ENCODE measurements around the gene NOS1.

NOS1 gene

GRCh38 chr12:117166107-117166506 is 195.3 kb downstream of the NOS1 start:
- H3K27me3 ChIP-seq (ENCODE audit: control insufficient read depth in 1 of 2, insufficient read depth in 1 of 2, low read length in 2 of 2), result no peaks in the 10 kb centered on the region
- H3K14ac ChIP-seq (ENCODE audit: low read length in 2 of 2), result no peak overlapping the region
- H3K4ac ChIP-seq (ENCODE audit: low read depth in 1 of 2, low read length in 2 of 2), result no peak overlapping the region
- H2BK12ac ChIP-seq (ENCODE audit: low read length in 2 of 2), result no peak overlapping the region
- H2BK5ac ChIP-seq (ENCODE audit: low read depth, low read length, poor library complexity, severe bottlenecking), result no peak overlapping the region
- peaks cover 33% of the 10 kb centered on the region for H3K79me1 ChIP-seq (replicated peaks; ENCODE audit: low read length, poor library complexity, severe bottlenecking)
- no peak overlapping the region for H2AK5ac ChIP-seq (ENCODE audit: low read length, severe bottlenecking)
- H2AFZ ChIP-seq (ENCODE audit: low read depth, low read length), result no peak overlapping the region
- no peaks in the 10 kb centered on the region for H3K9me3 ChIP-seq (ENCODE audit: control insufficient read depth, low read length)
- H4K8ac ChIP-seq (ENCODE audit: low read length), result no peak overlapping the region
- no peak overlapping the region for H3K27ac ChIP-seq (ENCODE audit: low read length, poor library complexity, severe bottlenecking)
- H3K36me3 ChIP-seq (ENCODE audit: control insufficient read depth in 1 of 2, insufficient read depth in 2 of 2, low read depth in 1 of 2, low read length in 2 of 2), result peaks cover 55 to 84% of the 10 kb centered on the region in 2 experiments
- no peak for DNase-seq
- H3K4me2 ChIP-seq (ENCODE audit: low read length, poor library complexity, severe bottlenecking), result no peak overlapping the region
- H4K91ac ChIP-seq (ENCODE audit: low read length), result no peak overlapping the region
- no peak overlapping the region for H2BK15ac ChIP-seq (ENCODE audit: low read depth, poor library complexity, severe bottlenecking)
- H3K4me3 ChIP-seq (ENCODE audit: insufficient read depth in 1 of 2, low read depth in 1 of 2, low read length in 2 of 2), result no peak overlapping the region
- 100% methylated on average over 4 of the region's 4 CpGs for WGBS
- H3K4me1 ChIP-seq (ENCODE audit: control insufficient read depth, insufficient read depth, low read depth, low read length), result no peaks in the 10 kb centered on the region
- no peak overlapping the region for H3K9ac ChIP-seq (ENCODE audit: low read length)
- H3K23ac ChIP-seq (ENCODE audit: low read length in 2 of 2), result no peak overlapping the region
- no peak overlapping the region for H3K18ac ChIP-seq (ENCODE audit: low read depth in 1 of 2, low read length in 2 of 2)
- no peak overlapping the region for H2BK120ac ChIP-seq (ENCODE audit: low read depth, low read length)

GRCh38 chr12:117165342-117165741 is 196.1 kb downstream of the NOS1 start:
- H2BK5ac ChIP-seq (ENCODE audit: low read depth, low read length, poor library complexity, severe bottlenecking), result no peak overlapping the region
- no peak overlapping the region for H3K14ac ChIP-seq (ENCODE audit: low read length in 2 of 2)
- no peaks in the 10 kb centered on the region for H3K27me3 ChIP-seq (ENCODE audit: control insufficient read depth in 1 of 2, insufficient read depth in 1 of 2, low read length in 2 of 2)
- no peak overlapping the region for H3K9ac ChIP-seq (ENCODE audit: low read length)
- H3K9me3 ChIP-seq (ENCODE audit: control insufficient read depth, low read length), result no peaks in the 10 kb centered on the region
- no peak overlapping the region for H4K91ac ChIP-seq (ENCODE audit: low read length)
- H3K4me2 ChIP-seq (ENCODE audit: low read length, poor library complexity, severe bottlenecking), result no peak overlapping the region
- H4K8ac ChIP-seq (ENCODE audit: low read length), result no peak overlapping the region
- H2BK120ac ChIP-seq (ENCODE audit: low read depth, low read length), result no peak overlapping the region
- peaks cover 34% of the 10 kb centered on the region for H3K79me1 ChIP-seq (replicated peaks; ENCODE audit: low read length, poor library complexity, severe bottlenecking)
- DNase-seq, result no peak
- no peak overlapping the region for H2BK12ac ChIP-seq (ENCODE audit: low read length in 2 of 2)
- 98% methylated on average over 4 of the region's 5 CpGs for WGBS
- H2AK5ac ChIP-seq (ENCODE audit: low read length, severe bottlenecking), result no peak overlapping the region
- H3K23ac ChIP-seq (ENCODE audit: low read length in 2 of 2), result no peak overlapping the region
- H2AFZ ChIP-seq (ENCODE audit: low read depth, low read length), result no peak overlapping the region
- H3K18ac ChIP-seq (ENCODE audit: low read depth in 1 of 2, low read length in 2 of 2), result no peak overlapping the region
- no peak overlapping the region for H3K27ac ChIP-seq (ENCODE audit: low read length, poor library complexity, severe bottlenecking)
- H3K4me3 ChIP-seq (ENCODE audit: insufficient read depth in 1 of 2, low read depth in 1 of 2, low read length in 2 of 2), result no peak overlapping the region
- no peak overlapping the region for H2BK15ac ChIP-seq (ENCODE audit: low read depth, poor library complexity, severe bottlenecking)
- no peaks in the 10 kb centered on the region for H3K4me1 ChIP-seq (ENCODE audit: control insufficient read depth, insufficient read depth, low read depth, low read length)
- H3K36me3 ChIP-seq (ENCODE audit: control insufficient read depth in 1 of 2, insufficient read depth in 2 of 2, low read depth in 1 of 2, low read length in 2 of 2), result peaks cover 58 to 82% of the 10 kb centered on the region in 2 experiments
- no peak overlapping the region for H3K4ac ChIP-seq (ENCODE audit: low read depth in 1 of 2, low read length in 2 of 2)

- H2AK5ac ChIP-seq (ENCODE audit: low read length, severe bottlenecking), result no peak overlapping the region
- H3K4me2 ChIP-seq (ENCODE audit: low read length, poor library complexity, severe bottlenecking), result no peak overlapping the region
- DNase-seq, result no peak
- no peak overlapping the region for H3K4me3 ChIP-seq (ENCODE audit: insufficient read depth in 1 of 2, low read depth in 1 of 2, low read length in 2 of 2)
- no peak overlapping the region for H2BK15ac ChIP-seq (ENCODE audit: low read depth, poor library complexity, severe bottlenecking)
- H4K91ac ChIP-seq (ENCODE audit: low read length), result no peak overlapping the region
- no peak overlapping the region for H3K9ac ChIP-seq (ENCODE audit: low read length)
- 95% methylated on average over 7 of the region's 7 CpGs for WGBS
- H4K8ac ChIP-seq (ENCODE audit: low read length), result no peak overlapping the region
- peaks cover 41% of the 10 kb centered on the region for H3K79me1 ChIP-seq (replicated peaks; ENCODE audit: low read length, poor library complexity, severe bottlenecking)
- H3K18ac ChIP-seq (ENCODE audit: low read depth in 1 of 2, low read length in 2 of 2), result no peak overlapping the region
- H3K27me3 ChIP-seq (ENCODE audit: control insufficient read depth in 1 of 2, insufficient read depth in 1 of 2, low read length in 2 of 2), result no peaks in the 10 kb centered on the region
- H3K4me1 ChIP-seq (ENCODE audit: control insufficient read depth, insufficient read depth, low read depth, low read length), result peaks cover 1% of the 10 kb centered on the region
- H2BK120ac ChIP-seq (ENCODE audit: low read depth, low read length), result no peak overlapping the region
- H3K36me3 ChIP-seq (ENCODE audit: control insufficient read depth in 1 of 2, insufficient read depth in 2 of 2, low read depth in 1 of 2, low read length in 2 of 2), result peaks cover 74 to 84% of the 10 kb centered on the region in 2 experiments
- no peak overlapping the region for H2BK12ac ChIP-seq (ENCODE audit: low read length in 2 of 2)
- H3K14ac ChIP-seq (ENCODE audit: low read length in 2 of 2), result no peak overlapping the region
- no peak overlapping the region for H3K4ac ChIP-seq (ENCODE audit: low read depth in 1 of 2, low read length in 2 of 2)
- no peaks in the 10 kb centered on the region for H3K9me3 ChIP-seq (ENCODE audit: control insufficient read depth, low read length)
- no peak overlapping the region for H2BK5ac ChIP-seq (ENCODE audit: low read depth, low read length, poor library complexity, severe bottlenecking)
- H3K23ac ChIP-seq (ENCODE audit: low read length in 2 of 2), result no peak overlapping the region
- H2AFZ ChIP-seq (ENCODE audit: low read depth, low read length), result no peak overlapping the region
- no peak overlapping the region for H3K27ac ChIP-seq (ENCODE audit: low read length, poor library complexity, severe bottlenecking)
These were observed 198.8 kb downstream of the NOS1 start for GRCh38 chr12:117162633-117163032.

- peaks cover 41% of the 10 kb centered on the region for H3K79me1 ChIP-seq (replicated peaks; ENCODE audit: low read length, poor library complexity, severe bottlenecking)
- no peak overlapping the region for H3K23ac ChIP-seq (ENCODE audit: low read length in 2 of 2)
- 93% methylated on average over 7 of the region's 8 CpGs for WGBS
- no peak overlapping the region for H3K4ac ChIP-seq (ENCODE audit: low read depth in 1 of 2, low read length in 2 of 2)
- no peaks in the 10 kb centered on the region for H3K27me3 ChIP-seq (ENCODE audit: control insufficient read depth in 1 of 2, insufficient read depth in 1 of 2, low read length in 2 of 2)
- H2AK5ac ChIP-seq (ENCODE audit: low read length, severe bottlenecking), result no peak overlapping the region
- H2BK5ac ChIP-seq (ENCODE audit: low read depth, low read length, poor library complexity, severe bottlenecking), result no peak overlapping the region
- no peak overlapping the region for H4K91ac ChIP-seq (ENCODE audit: low read length)
- no peak overlapping the region for H3K4me3 ChIP-seq (ENCODE audit: insufficient read depth in 1 of 2, low read depth in 1 of 2, low read length in 2 of 2)
- H2BK15ac ChIP-seq (ENCODE audit: low read depth, poor library complexity, severe bottlenecking), result no peak overlapping the region
- H3K18ac ChIP-seq (ENCODE audit: low read depth in 1 of 2, low read length in 2 of 2), result no peak overlapping the region
- H3K27ac ChIP-seq (ENCODE audit: low read length, poor library complexity, severe bottlenecking), result no peak overlapping the region
- H3K14ac ChIP-seq (ENCODE audit: low read length in 2 of 2), result no peak overlapping the region
- H3K36me3 ChIP-seq (ENCODE audit: control insufficient read depth in 1 of 2, insufficient read depth in 2 of 2, low read depth in 1 of 2, low read length in 2 of 2), result peaks cover 71 to 86% of the 10 kb centered on the region in 2 experiments
- H2BK120ac ChIP-seq (ENCODE audit: low read depth, low read length), result no peak overlapping the region
- H2AFZ ChIP-seq (ENCODE audit: low read depth, low read length), result no peak overlapping the region
- no peak overlapping the region for H4K8ac ChIP-seq (ENCODE audit: low read length)
- peaks cover 1% of the 10 kb centered on the region for H3K4me1 ChIP-seq (ENCODE audit: control insufficient read depth, insufficient read depth, low read depth, low read length)
- no peak overlapping the region for H3K9ac ChIP-seq (ENCODE audit: low read length)
- H3K4me2 ChIP-seq (ENCODE audit: low read length, poor library complexity, severe bottlenecking), result no peak overlapping the region
- H3K9me3 ChIP-seq (ENCODE audit: control insufficient read depth, low read length), result no peaks in the 10 kb centered on the region
- no peak overlapping the region for H2BK12ac ChIP-seq (ENCODE audit: low read length in 2 of 2)
- DNase-seq, result no peak
These were observed 199.3 kb downstream of the NOS1 start for GRCh38 chr12:117162167-117162539.
